NCI-H82 treated with DMSO at 0.1 percent for 48 hours (cell line): ENCODE results near the gene NKAP.
A peak's percentile ranks its signal among the peaks of the same experiment; 100 is the strongest.
"Not testable (repeated sequence)": the region's sequence is repeated elsewhere in the genome, so short reads cannot be mapped to it uniquely, and the experiment has no call there.

Experiments used
- DNase-seq: peaks from one replicate; lab custom pipeline; 2025; ENCODE audit not compliant: unreplicated experiment; lab: John Stamatoyannopoulos, UW

The NKAP gene

GRCh38 chrX:119941336-119941735 lies 2.2 kb downstream of the NKAP start:
- no peak for DNase-seq

GRCh38 chrX:119935215-119935874 lies 8.2 kb downstream of the NKAP start:
- no peak for DNase-seq

DNA sequence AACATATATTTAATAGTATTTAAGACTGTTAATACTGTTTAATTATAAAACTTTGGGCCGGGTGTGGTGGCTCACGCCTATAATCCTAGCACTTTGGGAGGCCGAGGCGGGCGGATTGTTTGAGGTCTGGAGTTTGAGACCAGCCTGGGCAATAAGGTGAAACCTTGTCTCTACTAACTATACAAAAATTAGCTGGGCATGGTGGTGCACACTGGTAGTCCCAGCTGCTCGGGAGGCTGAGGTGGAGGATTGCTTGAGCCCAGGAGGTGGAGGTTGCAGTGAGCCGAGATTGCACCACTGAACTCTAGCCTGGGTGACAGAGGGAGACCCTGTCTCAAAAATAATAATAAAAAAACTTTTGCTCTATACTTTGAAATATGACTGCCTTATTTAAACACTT lies 21.2 kb downstream of the NKAP start:
- DNase-seq = not testable (repeated sequence)

GRCh38 chrX:119919835-119920585 lies 23.5 kb downstream of the NKAP start:
- DNase-seq = no peak

DNA sequence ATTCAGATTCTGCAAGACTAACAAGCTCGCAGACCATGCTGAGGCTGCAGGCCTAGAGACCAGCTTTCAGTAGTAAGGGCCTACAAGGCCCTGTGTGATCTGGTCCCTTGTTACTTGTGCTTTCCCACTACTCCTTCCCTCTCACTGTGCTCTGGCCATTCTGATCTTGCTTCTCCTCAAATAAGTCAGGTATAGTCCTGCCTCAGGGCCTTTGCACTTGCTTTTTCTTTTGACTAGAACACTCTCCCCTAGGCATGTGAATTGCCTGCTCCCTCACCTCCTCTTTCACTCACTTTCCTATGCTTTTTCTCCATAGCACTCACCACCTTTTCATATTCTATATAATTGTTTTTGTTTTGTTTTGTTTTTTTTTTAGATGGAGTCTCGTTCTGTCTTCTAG lies 25.7 kb downstream of the NKAP start:
- no peak for DNase-seq

GRCh38 chrX:119916310-119916709 lies 27.2 kb downstream of the NKAP start:
- no peak for DNase-seq

DNA sequence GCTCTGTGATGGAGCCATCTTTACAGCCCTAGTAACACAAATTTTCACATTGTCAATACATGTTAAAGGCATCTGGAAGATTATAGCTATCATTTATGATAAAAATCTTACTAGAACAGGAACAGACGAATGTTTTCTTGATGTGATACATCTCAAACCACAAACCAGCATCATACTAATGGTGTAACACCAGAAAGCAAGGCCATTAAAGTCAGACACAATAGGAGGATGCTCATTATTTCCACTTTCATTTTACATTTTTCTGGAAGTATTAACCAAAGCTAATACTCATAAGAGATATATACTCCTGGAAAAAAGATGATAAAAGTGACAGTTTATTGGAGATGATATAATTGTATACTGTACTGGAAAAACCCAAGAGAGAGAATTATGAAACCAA lies 42.6 kb downstream of the NKAP start:
- no peak for DNase-seq

DNA sequence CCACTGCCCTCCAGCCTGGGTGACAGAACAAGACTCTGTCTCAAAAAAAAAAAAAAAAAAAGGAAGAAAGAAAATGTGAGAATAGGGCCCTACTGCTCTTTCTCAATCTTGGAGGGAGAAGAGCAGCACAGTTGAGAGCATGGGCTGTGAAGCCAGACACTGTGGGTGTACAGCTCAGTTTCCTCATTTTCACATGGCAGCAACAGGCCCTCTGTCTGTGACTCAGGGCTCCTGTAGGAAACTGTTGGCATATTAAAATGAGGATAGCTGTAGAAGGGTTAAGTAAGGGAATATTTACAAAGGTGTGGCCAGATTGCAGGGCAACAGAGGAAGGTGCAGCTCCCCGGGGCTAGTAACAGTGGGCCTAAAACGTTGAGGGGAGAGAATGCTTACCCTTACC lies 44.4 kb downstream of the NKAP start:
- DNase-seq = no peak

DNA sequence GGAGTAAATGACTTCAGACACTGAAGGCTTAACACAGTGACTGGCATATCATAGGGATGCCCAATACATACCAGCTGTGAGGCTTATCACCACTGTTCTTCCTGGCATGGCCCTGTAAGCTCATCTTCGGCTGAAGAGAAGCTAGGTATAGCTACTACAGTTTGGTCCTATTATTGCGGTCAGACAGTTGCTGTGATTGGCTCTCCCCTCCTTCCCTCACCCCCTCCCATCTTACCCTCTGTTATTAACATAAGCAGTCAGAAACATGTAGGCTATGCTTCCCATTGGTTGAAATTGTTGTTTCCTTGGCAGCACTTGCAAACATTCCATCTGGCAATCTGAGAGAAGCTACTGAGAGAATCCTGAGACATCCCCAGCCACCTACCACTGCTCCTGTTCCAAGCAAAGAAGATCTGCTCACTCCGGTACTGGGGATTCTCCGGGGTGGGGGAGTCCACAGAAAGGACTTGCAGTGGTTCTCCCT lies 47.7 kb downstream of the NKAP start, which contains the start of gene AKAP14:
AKAP14 (plus strand) TSS at position 51 of the 484 bp plus-strand sequence. CDS start 7,331 bp downstream, outside the sequence.
- peak; percentile 29 for DNase-seq

DNA sequence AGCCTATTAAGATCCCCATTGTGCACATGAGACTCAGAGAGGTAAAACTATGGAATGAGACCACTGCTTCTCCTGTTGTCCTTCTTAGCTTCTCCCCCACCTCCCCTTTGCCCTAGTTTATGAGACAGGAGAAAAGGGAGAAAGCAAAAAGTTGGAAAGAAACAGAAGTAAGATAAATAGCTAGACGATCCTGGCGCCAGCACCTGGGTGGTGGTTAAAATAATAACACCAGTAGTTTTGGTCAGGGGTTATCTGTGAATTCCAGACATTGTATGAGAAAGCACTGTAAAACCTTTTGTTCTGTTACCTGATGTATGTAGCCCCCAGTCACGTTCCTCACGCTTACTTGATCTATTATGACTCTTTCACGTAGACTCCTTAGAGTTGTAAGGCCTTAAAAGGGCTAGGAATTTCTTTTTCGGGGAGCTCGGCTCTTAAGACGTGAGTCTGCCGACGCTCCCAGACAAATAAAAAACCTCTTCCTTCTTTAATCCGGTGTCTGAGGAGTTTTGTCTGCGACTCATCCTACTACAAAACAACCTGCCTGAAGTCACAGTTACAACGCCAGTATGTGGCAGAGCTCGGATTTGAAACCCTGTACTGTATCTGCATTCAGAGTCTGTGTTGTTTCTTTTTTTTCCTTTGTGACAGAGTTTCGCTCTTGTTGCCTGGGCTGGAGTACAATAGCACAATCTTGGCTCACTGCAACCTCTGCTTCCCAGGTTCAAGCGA lies 51.4 kb downstream of the NKAP start:
- not testable (repeated sequence) for DNase-seq

- not testable (repeated sequence) for DNase-seq
Observed at GRCh38 chrX:119890626-119891025, 52.9 kb downstream of the NKAP start.

DNA sequence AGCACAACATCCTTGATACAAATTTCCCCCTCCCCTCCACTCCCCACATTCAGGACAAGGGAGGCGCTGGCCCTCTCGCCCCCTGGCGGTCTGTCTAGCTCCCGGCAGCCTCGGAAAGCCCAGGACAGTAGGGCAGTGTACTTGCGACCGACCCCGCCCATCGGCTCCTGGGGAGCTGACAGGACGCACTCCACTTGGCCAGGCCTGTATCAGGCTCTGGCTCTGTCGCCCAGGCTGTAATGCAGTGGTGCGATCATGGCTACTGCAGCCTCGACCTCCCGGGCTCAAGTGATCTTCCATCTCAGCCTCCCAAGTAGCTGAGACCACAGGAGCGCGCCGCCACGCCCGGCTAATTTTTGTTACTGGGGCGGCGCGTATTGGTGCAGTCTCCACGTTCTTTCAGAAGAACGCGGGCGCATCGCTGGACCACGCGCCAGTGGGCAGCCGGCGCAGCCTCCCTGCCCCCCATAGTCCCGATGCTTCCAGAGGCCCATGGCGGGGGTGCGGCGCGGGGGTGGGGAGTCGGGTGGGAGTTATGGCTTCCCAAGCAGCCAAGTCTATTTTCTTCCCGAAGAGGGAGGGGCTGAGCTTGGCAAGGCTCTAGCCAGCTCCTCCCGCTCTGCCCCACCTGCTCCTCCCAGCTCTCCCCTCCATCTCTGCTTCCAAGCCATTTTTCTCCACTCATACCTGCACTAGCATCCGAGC lies 55.7 kb downstream of the NKAP start:
- DNase-seq = peak; percentile 54

GRCh38 chrX:119885554-119886428 lies 57.8 kb downstream of the NKAP start:
- no peak for DNase-seq

GRCh38 chrX:119880552-119881437 lies 62.8 kb downstream of the NKAP start:
- DNase-seq = peak; percentile 53

DNA sequence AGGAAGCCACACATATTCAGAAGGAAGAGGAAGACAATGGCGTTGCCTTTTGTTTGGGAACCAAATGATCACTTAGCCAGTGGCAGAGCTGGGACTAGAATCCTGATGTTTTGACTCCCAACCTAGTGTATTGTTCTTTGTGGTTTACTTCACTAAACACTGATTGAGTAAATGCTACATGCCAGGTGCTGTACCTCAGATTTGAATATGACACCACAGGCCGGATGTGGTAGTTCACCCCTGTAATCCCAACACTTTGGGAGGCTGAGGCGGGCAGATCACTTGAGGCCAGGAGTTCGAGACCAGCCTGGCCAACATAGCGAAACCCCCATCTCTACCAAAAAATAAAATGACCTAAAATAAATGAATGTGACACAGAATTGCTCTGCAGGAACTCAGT lies 63.5 kb downstream of the NKAP start:
- no peak for DNase-seq

- no peak for DNase-seq
Observed at GRCh38 chrX:119878740-119879139, 64.8 kb downstream of the NKAP start.

GRCh38 chrX:119871599-119872395 lies 71.8 kb downstream of the NKAP start, which contains the start of the genes NDUFA1 and RNF113A:
TSS of gene NDUFA1 (plus strand) at chrX:119871832. CDS start at chrX:119871912, 80 bp downstream.
TSS of gene RNF113A (minus strand) at chrX:119871733. CDS start at chrX:119871613, 120 bp downstream.
- DNase-seq = peak; percentile 72

- no peak for DNase-seq
Observed at GRCh38 chrX:119871245-119871598, 72.3 kb downstream of the NKAP start.
